Stomach smooth muscle (tissue), 2 donors: ENCODE results near the gene THOC6.

Experiments used
- H3K27ac ChIP-seq: one replicate; pipeline ENCODE4 v1.7.0; 2013; ENCODE audit warnings: mild to moderate bottlenecking, low read length, inconsistent platforms
- H3K27me3 ChIP-seq, 2 donors: one replicate each; pipeline ENCODE4 v1.7.0; 2013; ENCODE audit warnings: low read length in 2 of 2; ENCODE audit not compliant: insufficient read depth in 2 of 2, control insufficient read depth in 1 of 2
- H3K36me3 ChIP-seq, 2 donors: one replicate each; pipeline ENCODE4 v1.7.0; 2013; ENCODE audit warnings: low read length in 2 of 2; ENCODE audit not compliant: control insufficient read depth in 2 of 2, insufficient read depth in 2 of 2
- H3K4me1 ChIP-seq: one replicate; pipeline ENCODE4 v1.7.0; 2013; ENCODE audit warnings: low read length; ENCODE audit not compliant: control insufficient read depth, insufficient read depth
- H3K4me3 ChIP-seq, 2 donors: one replicate each; pipeline ENCODE4 v1.7.0; 2013; ENCODE audit warnings: low read length in 2 of 2
- H3K9ac ChIP-seq, 2 donors: one replicate each; pipeline ENCODE4 v1.7.0; 2013; ENCODE audit warnings: low read length in 2 of 2, mild to moderate bottlenecking in 1 of 2
- H3K9me3 ChIP-seq, 2 donors: one replicate each; pipeline ENCODE4 v1.7.0; 2013; ENCODE audit warnings: low read length in 2 of 2; ENCODE audit not compliant: control insufficient read depth in 2 of 2
- donor health status: healthy.
- donor health status: Pancreatic carcinoma.

THOC6 gene

DNA sequence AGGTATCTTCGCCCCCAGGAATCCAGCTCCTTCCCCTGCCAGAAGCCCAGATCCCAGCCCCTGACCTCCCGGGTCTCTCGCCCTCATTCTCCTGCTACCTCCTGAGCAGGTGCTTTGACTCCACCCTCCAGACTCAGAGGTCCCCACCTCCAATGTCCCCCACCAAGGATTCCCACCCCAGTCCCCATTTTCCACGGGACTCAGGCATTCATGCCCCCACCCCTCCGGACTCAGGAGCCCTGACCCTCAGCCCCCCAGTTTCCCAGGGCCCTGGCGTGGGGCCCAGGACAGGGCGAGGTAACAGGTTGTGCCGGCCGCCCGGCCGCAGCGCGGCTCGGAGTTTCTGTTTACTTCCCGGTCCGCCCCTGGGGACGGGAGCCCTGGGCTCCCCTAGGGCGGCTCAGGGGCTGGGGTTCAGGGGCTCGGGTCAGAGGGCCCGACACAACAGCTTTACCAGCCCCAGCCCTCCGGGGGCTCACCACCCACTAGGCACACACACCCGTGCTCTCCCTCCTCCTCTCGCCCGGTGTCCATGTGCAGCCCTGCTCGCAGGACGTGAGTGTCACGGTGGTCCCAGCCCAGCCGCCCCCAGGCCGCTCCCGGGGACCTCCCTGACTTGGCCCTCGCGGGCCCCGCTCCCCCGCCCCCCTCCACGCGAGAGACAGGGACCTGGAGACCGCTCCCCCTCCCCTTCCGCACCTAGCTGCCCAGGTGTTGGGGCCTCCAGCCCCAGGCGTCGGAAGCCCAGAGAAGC lies 12.3 kb downstream of the THOC6 start:
- H3K9ac ChIP-seq = no peak overlapping the region
- H3K27me3 ChIP-seq = peaks cover 53 to 64% of the 10 kb centered on the region in 2 donors
- H3K27ac ChIP-seq = no peak overlapping the region
- no peak overlapping the region for H3K4me3 ChIP-seq
- no peaks in the 10 kb centered on the region for H3K36me3 ChIP-seq
- H3K9me3 ChIP-seq = no peaks in the 10 kb centered on the region
- no peaks in the 10 kb centered on the region for H3K4me1 ChIP-seq

DNA sequence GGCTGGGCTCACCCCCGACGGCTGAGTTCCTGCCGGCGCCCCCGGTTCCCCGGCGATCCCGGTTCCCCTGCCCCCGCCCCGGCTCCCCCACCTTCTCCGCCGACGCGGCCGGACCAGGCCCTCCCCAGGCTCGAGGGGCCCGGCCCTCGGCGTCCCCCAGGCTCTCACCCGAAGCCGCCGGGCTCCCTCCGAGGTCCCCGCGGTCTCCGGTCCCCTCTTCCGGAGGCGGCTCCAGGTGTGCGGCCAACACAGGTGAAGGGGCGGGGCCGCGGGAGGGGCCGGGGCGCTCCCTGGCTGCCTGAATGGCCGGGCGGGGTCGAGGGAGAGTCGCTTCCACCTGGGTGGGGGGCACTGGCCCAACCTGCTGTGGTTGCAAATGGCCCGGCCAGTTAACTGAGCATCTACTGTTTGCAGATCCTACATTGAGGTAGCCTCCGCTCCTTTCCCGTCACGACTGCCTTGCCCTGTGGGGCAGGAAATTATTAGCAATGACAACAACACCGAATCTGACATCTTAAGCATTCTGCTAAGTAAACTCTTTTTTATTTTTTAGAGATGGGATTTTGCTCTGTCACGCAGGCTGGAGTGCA lies 13.0 kb downstream of the THOC6 start, which contains the start of gene BICDL2:
Gene BICDL2 (minus strand): TSS at position 219 of the 590 bp plus-strand sequence. CDS start 1,448 bp downstream, outside the sequence.
- Histone ChIP-seq H3K27ac (no peak within 1 kb of the TSS), H3K36me3 (no peaks in the 10 kb centered on the region), H3K4me3 (no peak within 1 kb of the TSS), H3K27me3 (peaks cover 48 to 60% of the 10 kb centered on the region in 2 donors), H3K9me3 (no peaks in the 10 kb centered on the region), H3K9ac (no peak within 1 kb of the TSS), H3K4me1 (no peaks in the 10 kb centered on the region)

DNA sequence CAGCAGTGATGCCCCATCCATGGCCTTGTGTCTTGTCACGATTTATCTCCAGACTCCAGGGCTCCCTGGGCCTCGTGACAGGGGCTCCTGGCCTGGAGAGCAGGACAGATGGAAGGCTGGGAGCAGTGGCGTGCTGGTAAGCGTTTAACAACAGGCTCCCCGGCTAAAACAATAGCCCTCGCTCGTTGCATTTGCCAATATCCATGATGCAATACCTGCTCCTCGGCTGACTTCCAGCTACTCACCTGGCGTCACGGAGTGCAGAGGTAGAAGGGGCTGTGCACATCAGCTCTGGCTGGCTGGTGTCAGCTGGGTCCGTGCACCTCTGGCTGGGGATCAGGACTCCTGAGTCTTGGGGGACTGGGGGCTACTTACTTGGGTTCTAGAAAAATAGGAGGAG lies 14.4 kb downstream of the THOC6 start:
- Histone ChIP-seq H3K4me1 (no peaks in the 10 kb centered on the region), H3K4me3 (no peak overlapping the region), H3K27me3 (peaks cover 44 to 57% of the 10 kb centered on the region in 2 donors), H3K9me3 (no peaks in the 10 kb centered on the region), H3K9ac (no peak overlapping the region), H3K36me3 (no peaks in the 10 kb centered on the region), H3K27ac (no peak overlapping the region)

DNA sequence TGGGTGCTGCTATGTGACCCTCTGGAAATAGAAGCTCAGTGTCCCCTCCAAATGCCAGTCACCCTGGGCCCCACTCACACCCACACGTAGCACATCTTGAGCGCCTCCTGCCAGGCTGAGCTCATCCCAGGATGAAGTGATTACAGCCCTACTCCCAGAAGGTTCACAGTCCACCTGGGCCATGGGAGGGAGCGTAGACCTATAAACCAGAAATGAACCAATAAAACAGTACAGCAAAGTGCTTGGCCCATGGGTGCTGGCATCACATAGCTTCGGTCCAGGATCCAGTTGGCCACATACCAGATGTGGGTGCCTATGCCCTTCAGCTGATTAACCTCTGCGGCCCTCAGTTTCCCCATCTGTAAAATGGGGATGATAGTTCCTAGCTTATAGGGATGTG lies 15.1 kb downstream of the THOC6 start:
- H3K4me1 ChIP-seq = no peaks in the 10 kb centered on the region
- H3K9me3 ChIP-seq = no peaks in the 10 kb centered on the region
- peaks cover 45 to 55% of the 10 kb centered on the region in 2 donors for H3K27me3 ChIP-seq
- no peaks in the 10 kb centered on the region for H3K36me3 ChIP-seq
- H3K27ac ChIP-seq = no peak overlapping the region
- no peak overlapping the region for H3K4me3 ChIP-seq
- H3K9ac ChIP-seq = no peak overlapping the region

DNA sequence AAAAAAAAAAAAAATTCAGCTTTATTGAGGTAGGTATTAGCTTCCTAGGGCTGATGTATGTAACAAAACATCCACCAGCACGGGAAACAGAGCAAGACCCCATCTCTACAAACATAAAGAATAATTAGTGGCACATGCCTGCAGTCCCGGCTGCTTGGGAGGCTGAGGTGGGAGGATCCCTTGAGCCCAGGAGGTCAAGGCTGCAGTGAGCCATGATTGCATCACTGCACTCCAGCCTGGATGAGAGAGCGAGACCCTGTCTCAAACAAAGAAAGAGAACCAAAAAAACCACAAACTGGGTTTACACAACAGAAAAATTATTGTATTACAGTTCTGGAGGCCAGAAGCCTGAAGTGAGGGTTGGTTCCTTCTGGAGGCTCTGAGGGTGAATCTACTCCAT lies 18.5 kb downstream of the THOC6 start:
- Histone ChIP-seq H3K4me3 (no peak overlapping the region), H3K4me1 (peaks cover 15% of the 10 kb centered on the region), H3K36me3 (no peaks in the 10 kb centered on the region), H3K27me3 (peaks cover 41 to 53% of the 10 kb centered on the region in 2 donors), H3K9me3 (no peaks in the 10 kb centered on the region), H3K27ac (no peak overlapping the region), H3K9ac (no peak overlapping the region)

DNA sequence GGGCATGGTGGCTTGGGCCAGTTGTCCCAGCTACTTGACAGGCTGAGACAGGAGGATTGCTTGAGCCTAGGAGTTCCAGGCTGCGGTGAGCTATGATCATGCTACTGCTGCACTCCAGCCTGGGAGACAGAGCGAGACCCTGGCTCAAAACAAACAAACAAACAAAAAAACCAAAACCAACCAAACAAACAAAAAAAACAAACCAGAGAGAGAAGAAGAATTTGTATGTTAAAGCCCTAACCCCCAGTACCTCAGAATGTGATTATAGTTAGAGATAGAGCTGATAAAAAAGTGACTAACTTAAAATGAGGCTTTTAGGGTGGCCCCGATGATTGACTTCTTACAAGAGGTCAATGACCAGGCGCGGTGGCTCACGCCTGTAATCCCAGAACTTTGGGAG lies 20.9 kb downstream of the THOC6 start:
- Histone ChIP-seq H3K27ac (no peak overlapping the region), H3K4me1 (peaks cover 15% of the 10 kb centered on the region), H3K4me3 (no peak overlapping the region), H3K36me3 (no peaks in the 10 kb centered on the region), H3K9me3 (no peaks in the 10 kb centered on the region), H3K9ac (no peak overlapping the region), H3K27me3 (peaks cover 23 to 48% of the 10 kb centered on the region in 2 donors)

DNA sequence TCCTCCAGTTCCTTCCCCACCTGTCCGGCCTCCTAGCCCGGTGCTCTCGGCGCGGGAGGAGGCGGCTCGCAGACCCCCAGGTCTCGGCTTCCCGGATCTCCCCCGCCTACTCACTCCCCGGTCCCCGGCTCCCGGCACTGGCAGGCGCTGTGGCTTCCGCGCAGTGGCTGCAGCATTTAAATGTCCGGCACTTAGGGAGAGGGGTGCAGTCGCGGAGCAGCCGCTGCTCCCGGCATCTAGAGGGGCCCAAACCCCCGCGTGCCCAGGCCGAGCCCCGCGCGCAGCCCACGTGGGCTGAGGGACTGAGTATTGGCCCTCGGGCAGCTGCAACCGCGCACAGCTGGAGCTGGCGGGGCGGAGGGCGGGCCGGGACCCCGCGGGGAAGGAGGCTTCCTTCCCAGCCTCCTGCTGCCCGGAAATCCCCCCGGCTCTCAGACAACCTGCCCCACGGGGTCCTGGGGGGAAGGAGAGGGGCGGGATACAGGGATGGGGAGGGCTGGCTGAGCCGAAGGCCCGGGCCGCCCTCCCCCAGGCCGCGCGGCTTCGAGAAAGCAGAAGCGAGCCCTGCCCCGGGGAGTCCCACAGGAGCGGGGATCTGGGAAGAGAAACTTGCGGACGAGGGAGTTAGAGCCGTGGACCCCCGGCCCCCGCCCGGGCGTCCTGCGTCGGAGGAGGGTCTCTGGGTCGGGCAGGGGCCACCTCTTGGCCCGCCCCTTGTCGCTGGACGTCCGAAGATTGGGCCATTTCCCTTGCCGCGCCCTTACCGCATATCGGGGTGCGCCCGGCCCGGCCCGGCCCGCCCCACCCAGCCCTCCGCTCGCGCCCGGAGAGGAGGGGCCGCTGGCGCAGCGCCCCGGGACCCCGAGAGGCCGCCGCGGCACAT lies 22.2 kb downstream of the THOC6 start, which contains the start of gene MMP25:
Gene MMP25 (plus strand): TSS at position 804 of the 883 bp plus-strand sequence. CDS start 357 bp downstream, outside the sequence.
- no peak within 1 kb of the TSS for H3K9ac ChIP-seq
- no peaks in the 10 kb centered on the region for H3K9me3 ChIP-seq
- no peak within 1 kb of the TSS for H3K27ac ChIP-seq
- H3K27me3 ChIP-seq = peaks cover 23 to 53% of the 10 kb centered on the region in 2 donors
- H3K4me3 ChIP-seq = peak within 1 kb of the TSS; percentile 46 to 69
- H3K4me1 ChIP-seq = peaks cover 15% of the 10 kb centered on the region
- no peaks in the 10 kb centered on the region for H3K36me3 ChIP-seq

DNA sequence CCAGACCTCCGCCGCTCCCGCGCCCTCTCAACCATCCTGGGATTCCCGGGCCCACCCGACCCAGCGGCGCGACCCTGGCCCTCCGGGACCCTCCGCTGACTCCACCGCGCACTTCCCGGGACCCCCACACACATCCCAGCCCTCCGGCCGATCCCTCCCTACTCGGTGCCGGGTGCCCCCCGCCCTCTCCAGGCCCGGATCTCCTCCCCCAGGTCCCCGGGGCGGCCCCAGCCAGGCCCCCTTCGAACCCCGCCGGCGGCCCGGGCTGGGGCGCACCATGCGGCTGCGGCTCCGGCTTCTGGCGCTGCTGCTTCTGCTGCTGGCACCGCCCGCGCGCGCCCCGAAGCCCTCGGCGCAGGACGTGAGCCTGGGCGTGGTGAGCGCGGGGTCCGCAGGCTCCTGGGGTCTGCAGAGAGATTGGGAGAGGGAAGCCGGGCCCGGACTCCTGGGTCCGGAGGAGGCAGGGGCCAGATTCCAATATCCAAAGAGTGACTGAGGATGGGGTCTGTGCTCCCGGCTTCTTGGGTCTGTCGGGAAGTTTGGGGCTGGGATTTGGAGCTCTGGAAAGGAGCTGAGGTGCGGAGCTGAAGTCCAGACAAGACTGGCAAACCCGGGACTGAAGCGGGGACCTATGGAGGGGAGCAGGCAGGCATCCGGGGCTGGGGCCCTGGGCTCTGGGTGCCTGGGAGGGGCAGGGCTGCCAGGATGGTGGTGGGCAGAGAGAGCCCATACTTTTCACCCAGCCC lies 23.0 kb downstream of the THOC6 start:
- Histone ChIP-seq H3K9me3 (no peaks in the 10 kb centered on the region), H3K4me1 (peaks cover 15% of the 10 kb centered on the region), H3K27ac (no peak overlapping the region), H3K36me3 (no peaks in the 10 kb centered on the region), H3K4me3 (no peak overlapping the region), H3K27me3 (peaks cover 23 to 53% of the 10 kb centered on the region in 2 donors), H3K9ac (no peak overlapping the region)

DNA sequence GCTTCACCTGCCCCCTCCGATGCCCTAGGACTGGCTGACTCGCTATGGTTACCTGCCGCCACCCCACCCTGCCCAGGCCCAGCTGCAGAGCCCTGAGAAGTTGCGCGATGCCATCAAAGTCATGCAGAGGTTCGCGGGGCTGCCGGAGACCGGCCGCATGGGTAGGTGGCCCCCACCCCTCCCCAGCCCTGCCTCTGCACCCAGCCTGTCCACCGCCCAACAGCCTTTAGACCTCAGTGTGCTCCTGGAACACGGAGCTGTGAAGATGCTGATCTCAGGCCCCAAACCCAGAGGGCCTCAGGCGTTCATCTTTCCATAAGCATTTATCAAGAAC lies 23.5 kb downstream of the THOC6 start:
- Histone ChIP-seq H3K9ac (no peak overlapping the region), H3K27me3 (peaks cover 21 to 53% of the 10 kb centered on the region in 2 donors), H3K4me1 (peaks cover 15% of the 10 kb centered on the region), H3K9me3 (no peaks in the 10 kb centered on the region), H3K27ac (no peak overlapping the region), H3K36me3 (no peaks in the 10 kb centered on the region), H3K4me3 (no peak overlapping the region)

DNA sequence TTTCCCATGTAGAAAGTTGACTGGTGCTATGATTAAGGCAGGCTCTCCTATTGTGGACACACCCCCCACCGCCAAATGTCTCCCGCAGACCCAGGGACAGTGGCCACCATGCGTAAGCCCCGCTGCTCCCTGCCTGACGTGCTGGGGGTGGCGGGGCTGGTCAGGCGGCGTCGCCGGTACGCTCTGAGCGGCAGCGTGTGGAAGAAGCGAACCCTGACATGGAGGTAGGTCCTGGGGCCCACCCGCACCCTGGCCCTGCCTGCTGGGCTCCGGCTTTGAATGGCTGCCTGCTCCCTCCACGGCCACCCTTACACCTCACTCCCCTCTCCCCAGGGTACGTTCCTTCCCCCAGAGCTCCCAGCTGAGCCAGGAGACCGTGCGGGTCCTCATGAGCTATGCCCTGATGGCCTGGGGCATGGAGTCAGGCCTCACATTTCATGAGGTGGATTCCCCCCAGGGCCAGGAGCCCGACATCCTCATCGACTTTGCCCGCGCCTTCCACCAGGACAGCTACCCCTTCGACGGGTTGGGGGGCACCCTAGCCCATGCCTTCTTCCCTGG lies 26.2 kb downstream of the THOC6 start:
- peaks cover 7 to 35% of the 10 kb centered on the region in 2 donors for H3K27me3 ChIP-seq
- no peaks in the 10 kb centered on the region for H3K9me3 ChIP-seq
- no peak overlapping the region for H3K4me3 ChIP-seq
- H3K36me3 ChIP-seq = no peaks in the 10 kb centered on the region
- no peak overlapping the region for H3K9ac ChIP-seq
- peaks cover 15% of the 10 kb centered on the region for H3K4me1 ChIP-seq
- no peak overlapping the region for H3K27ac ChIP-seq
